Measurements from ENCODE around the gene PANX1.

The PANX1 gene

GRCh38 chr11:94181526-94181925 lies 52.9 kb downstream of the PANX1 start:
- peaks cover 7% of the 10 kb centered on the region for H3K4me1 Mint-ChIP-seq (ENCODE audit: low read depth)
- H3K36me3 Mint-ChIP-seq (ENCODE audit: low read depth) = peaks cover 47% of the 10 kb centered on the region
- H3K27ac Mint-ChIP-seq = no peak overlapping the region
- H3K9me3 Mint-ChIP-seq = no peaks in the 10 kb centered on the region
- no peak overlapping the region for H3K4me3 Mint-ChIP-seq
- no peaks in the 10 kb centered on the region for H3K27me3 Mint-ChIP-seq

GRCh38 chr11:94181943-94182342 lies 53.3 kb downstream of the PANX1 start:
- Mint-ChIP-seq H3K27me3 (no peaks in the 10 kb centered on the region), H3K4me1 (ENCODE audit: low read depth) (peaks cover 7% of the 10 kb centered on the region), H3K9me3 (no peaks in the 10 kb centered on the region), H3K27ac (no peak overlapping the region), H3K4me3 (no peak overlapping the region), H3K36me3 (ENCODE audit: low read depth) (peaks cover 47% of the 10 kb centered on the region)

- H3K9me3 Mint-ChIP-seq = no peaks in the 10 kb centered on the region
- no peak overlapping the region for H3K27ac Mint-ChIP-seq
- H3K36me3 Mint-ChIP-seq (ENCODE audit: low read depth) = peaks cover 38% of the 10 kb centered on the region
- H3K4me1 Mint-ChIP-seq (ENCODE audit: low read depth) = peaks cover 7% of the 10 kb centered on the region
- H3K4me3 Mint-ChIP-seq = no peak overlapping the region
- H3K27me3 Mint-ChIP-seq = no peaks in the 10 kb centered on the region
These were observed 54.7 kb downstream of the PANX1 start for GRCh38 chr11:94183251-94183885.

- H3K36me3 Mint-ChIP-seq (ENCODE audit: low read depth) = peaks cover 33% of the 10 kb centered on the region
- peaks cover 2% of the 10 kb centered on the region for H3K9me3 Mint-ChIP-seq
- H3K4me3 Mint-ChIP-seq = no peak overlapping the region
- no peaks in the 10 kb centered on the region for H3K27me3 Mint-ChIP-seq
- H3K27ac Mint-ChIP-seq = no peak overlapping the region
- peaks cover 7% of the 10 kb centered on the region for H3K4me1 Mint-ChIP-seq (ENCODE audit: low read depth)
These were observed 55.2 kb downstream of the PANX1 start for GRCh38 chr11:94183886-94184264.

- H3K27ac Mint-ChIP-seq = no peak overlapping the region
- H3K4me1 Mint-ChIP-seq (ENCODE audit: low read depth) = peaks cover 7% of the 10 kb centered on the region
- H3K4me3 Mint-ChIP-seq = no peak overlapping the region
- peaks cover 28% of the 10 kb centered on the region for H3K36me3 Mint-ChIP-seq (ENCODE audit: low read depth)
- H3K9me3 Mint-ChIP-seq = peaks cover 4% of the 10 kb centered on the region
- H3K27me3 Mint-ChIP-seq = no peaks in the 10 kb centered on the region
These were observed 55.7 kb downstream of the PANX1 start for GRCh38 chr11:94184362-94184761.

- Mint-ChIP-seq H3K4me1 (ENCODE audit: low read depth) (peaks cover 7% of the 10 kb centered on the region), H3K9me3 (peaks cover 4% of the 10 kb centered on the region), H3K4me3 (no peak overlapping the region), H3K27ac (no peak overlapping the region), H3K36me3 (ENCODE audit: low read depth) (peaks cover 23% of the 10 kb centered on the region), H3K27me3 (no peaks in the 10 kb centered on the region)
These were observed 56.2 kb downstream of the PANX1 start for GRCh38 chr11:94184846-94185245.

GRCh38 chr11:94185416-94186084 lies 56.9 kb downstream of the PANX1 start:
- Mint-ChIP-seq H3K4me1 (ENCODE audit: low read depth) (peaks cover 7% of the 10 kb centered on the region), H3K9me3 (peaks cover 4% of the 10 kb centered on the region), H3K27me3 (no peaks in the 10 kb centered on the region), H3K4me3 (no peak overlapping the region), H3K36me3 (ENCODE audit: low read depth) (peaks cover 17% of the 10 kb centered on the region), H3K27ac (no peak overlapping the region)

GRCh38 chr11:94186342-94187203 lies 57.9 kb downstream of the PANX1 start:
- Mint-ChIP-seq H3K9me3 (peaks cover 4% of the 10 kb centered on the region), H3K27me3 (no peaks in the 10 kb centered on the region), H3K4me3 (no peak overlapping the region), H3K4me1 (ENCODE audit: low read depth) (peaks cover 7% of the 10 kb centered on the region), H3K36me3 (ENCODE audit: low read depth) (peaks cover 12% of the 10 kb centered on the region), H3K27ac (no peak overlapping the region)

GRCh38 chr11:94193288-94193687 lies 64.6 kb downstream of the PANX1 start:
- no peaks in the 10 kb centered on the region for H3K36me3 Mint-ChIP-seq (ENCODE audit: low read depth)
- H3K4me1 Mint-ChIP-seq (ENCODE audit: low read depth) = no peaks in the 10 kb centered on the region
- peaks cover 4% of the 10 kb centered on the region for H3K9me3 Mint-ChIP-seq
- H3K27me3 Mint-ChIP-seq = no peaks in the 10 kb centered on the region
- no peak overlapping the region for H3K4me3 Mint-ChIP-seq
- H3K27ac Mint-ChIP-seq = no peak overlapping the region

- no peaks in the 10 kb centered on the region for H3K9me3 Mint-ChIP-seq
- no peak overlapping the region for H3K27ac Mint-ChIP-seq
- H3K4me3 Mint-ChIP-seq = no peak overlapping the region
- H3K36me3 Mint-ChIP-seq (ENCODE audit: low read depth) = no peaks in the 10 kb centered on the region
- H3K27me3 Mint-ChIP-seq = no peaks in the 10 kb centered on the region
- no peaks in the 10 kb centered on the region for H3K4me1 Mint-ChIP-seq (ENCODE audit: low read depth)
These were observed 66.1 kb downstream of the PANX1 start for GRCh38 chr11:94194712-94195111.

GRCh38 chr11:94196363-94196762 lies 67.7 kb downstream of the PANX1 start:
- H3K27ac Mint-ChIP-seq = no peak overlapping the region
- no peaks in the 10 kb centered on the region for H3K36me3 Mint-ChIP-seq (ENCODE audit: low read depth)
- no peaks in the 10 kb centered on the region for H3K27me3 Mint-ChIP-seq
- no peaks in the 10 kb centered on the region for H3K4me1 Mint-ChIP-seq (ENCODE audit: low read depth)
- no peaks in the 10 kb centered on the region for H3K9me3 Mint-ChIP-seq
- no peak overlapping the region for H3K4me3 Mint-ChIP-seq

GRCh38 chr11:94198718-94199117 lies 70.1 kb downstream of the PANX1 start:
- Mint-ChIP-seq H3K4me1 (ENCODE audit: low read depth) (no peaks in the 10 kb centered on the region), H3K36me3 (ENCODE audit: low read depth) (no peaks in the 10 kb centered on the region), H3K4me3 (no peak overlapping the region), H3K9me3 (no peaks in the 10 kb centered on the region), H3K27ac (no peak overlapping the region), H3K27me3 (no peaks in the 10 kb centered on the region)

- Mint-ChIP-seq H3K36me3 (ENCODE audit: low read depth) (no peaks in the 10 kb centered on the region), H3K4me3 (no peak overlapping the region), H3K9me3 (no peaks in the 10 kb centered on the region), H3K27ac (no peak overlapping the region), H3K4me1 (ENCODE audit: low read depth) (no peaks in the 10 kb centered on the region), H3K27me3 (no peaks in the 10 kb centered on the region)
These were observed 70.8 kb downstream of the PANX1 start for GRCh38 chr11:94199136-94200130.

- H3K9me3 Mint-ChIP-seq = no peaks in the 10 kb centered on the region
- H3K27ac Mint-ChIP-seq = no peak overlapping the region
- H3K27me3 Mint-ChIP-seq = no peaks in the 10 kb centered on the region
- no peaks in the 10 kb centered on the region for H3K36me3 Mint-ChIP-seq (ENCODE audit: low read depth)
- no peak overlapping the region for H3K4me3 Mint-ChIP-seq
- H3K4me1 Mint-ChIP-seq (ENCODE audit: low read depth) = no peaks in the 10 kb centered on the region
These were observed 72.4 kb downstream of the PANX1 start for GRCh38 chr11:94201004-94201465.
